ENCODE data around the gene IFRD1.

The IFRD1 gene

GRCh38 chr7:112521942-112522341 is 71.7 kb downstream of the IFRD1 start:
- DNase-seq, result no peak

- no peak for DNase-seq
Observed at GRCh38 chr7:112523871-112524270, 73.6 kb downstream of the IFRD1 start.
